ENCODE results near the gene GTF3C5.
A peak's percentile ranks its signal among the peaks of the same experiment; 100 is the strongest.
"Not testable (repeated sequence)": the region's sequence is repeated elsewhere in the genome, so short reads cannot be mapped to it uniquely, and the experiment has no call there.

GTF3C5 gene

DNA sequence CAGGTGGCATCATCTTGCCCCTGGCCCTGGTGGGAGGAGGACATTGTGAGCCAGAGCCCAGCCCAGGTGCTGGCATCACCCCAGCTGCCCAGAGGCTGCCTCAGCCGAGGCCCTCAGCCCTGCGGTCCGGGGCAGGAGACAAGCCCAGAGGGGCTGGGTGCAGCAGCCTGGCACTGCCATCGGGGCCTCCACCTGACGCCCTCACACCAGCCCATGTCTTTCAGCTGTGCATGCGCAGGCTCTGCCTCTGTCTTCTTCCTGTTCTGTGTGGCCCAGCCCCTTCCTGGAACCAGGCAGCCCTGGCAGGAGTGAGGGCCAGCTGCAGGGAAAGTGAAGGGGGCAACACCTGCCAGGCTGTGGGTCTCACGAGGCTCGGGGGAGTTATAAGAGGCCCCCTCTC lies 26.2 kb downstream of the GTF3C5 start:
- peak; percentile 10 to 21 for DNase-seq

DNA sequence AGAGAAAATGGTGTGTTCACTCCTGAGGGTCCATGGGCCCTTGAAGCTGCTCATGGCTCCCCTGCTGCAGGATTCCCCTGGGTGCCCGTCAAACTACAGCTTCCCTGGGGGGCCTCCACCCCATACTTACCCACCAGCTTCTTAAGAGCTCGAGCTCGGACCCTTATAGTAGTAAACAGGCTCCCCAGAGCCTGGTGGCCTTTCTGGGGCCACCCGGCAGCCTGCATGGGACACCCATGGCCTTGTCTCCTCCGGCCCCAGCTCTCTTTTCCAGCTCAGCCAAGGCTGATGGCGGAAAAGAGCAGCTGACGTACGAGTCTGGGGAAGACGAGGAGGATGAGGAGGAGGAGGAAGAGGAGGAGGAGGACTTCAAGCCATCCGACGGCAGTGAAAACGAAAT lies 26.8 kb downstream of the GTF3C5 start:
- no peak for DNase-seq

DNA sequence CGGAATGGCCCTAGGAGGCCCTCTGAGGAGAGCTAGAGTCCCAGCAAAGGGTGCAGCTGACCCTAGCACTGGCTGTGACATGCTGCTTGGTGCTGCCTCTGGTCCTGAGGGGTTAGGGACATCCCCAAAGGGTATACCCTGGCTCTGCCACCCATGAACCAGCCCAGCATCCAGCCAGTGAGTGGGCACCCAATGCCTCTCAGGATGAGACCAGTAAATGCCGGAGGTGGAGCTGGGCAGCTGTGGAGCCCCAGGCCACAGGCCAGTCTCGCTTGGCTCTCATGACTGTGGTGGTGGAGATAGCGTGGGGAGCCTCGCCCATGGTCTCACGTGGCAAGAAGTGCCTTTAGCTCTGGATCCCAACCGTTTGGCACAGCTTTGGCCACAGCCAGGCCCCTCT lies 27.3 kb downstream of the GTF3C5 start:
- DNase-seq = no peak

DNA sequence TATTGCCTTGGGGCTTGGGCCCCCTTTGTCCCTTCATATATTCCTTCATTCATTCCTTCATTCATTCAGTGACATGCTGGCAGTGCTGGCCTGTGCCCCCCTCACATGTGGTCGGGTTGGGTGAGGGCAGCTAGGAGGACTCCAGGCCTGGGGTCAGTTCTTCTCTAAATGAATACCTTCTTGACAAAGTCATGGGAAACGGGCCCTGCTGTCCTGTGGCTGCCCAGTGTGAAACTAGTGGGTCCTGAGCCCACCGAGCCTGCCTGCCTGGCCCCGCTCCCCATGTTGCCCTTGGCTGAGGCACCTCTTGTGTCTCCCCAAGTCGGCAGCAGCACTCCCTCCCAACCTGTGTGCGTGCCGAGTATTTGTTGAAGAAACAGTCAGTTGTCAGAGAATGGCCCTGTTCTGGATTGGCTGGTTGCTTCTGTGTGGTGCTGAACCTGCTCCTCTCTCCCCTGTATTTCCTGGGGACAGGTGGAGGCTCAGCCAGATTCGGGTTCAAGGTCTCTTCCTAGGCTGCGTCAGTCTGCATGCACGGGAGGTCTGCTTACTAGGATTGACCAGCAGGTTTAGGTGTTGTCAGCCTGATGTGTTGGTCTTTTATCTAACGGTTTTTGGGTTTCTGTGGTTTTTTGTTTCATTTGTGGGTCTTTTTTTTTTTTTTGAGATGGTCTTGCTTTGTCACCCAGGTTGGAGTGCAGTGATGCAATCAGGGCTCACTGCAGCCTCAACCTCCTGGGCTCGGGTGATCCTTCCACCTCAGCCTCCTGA lies 27.9 kb downstream of the GTF3C5 start:
- no peak for DNase-seq

DNA sequence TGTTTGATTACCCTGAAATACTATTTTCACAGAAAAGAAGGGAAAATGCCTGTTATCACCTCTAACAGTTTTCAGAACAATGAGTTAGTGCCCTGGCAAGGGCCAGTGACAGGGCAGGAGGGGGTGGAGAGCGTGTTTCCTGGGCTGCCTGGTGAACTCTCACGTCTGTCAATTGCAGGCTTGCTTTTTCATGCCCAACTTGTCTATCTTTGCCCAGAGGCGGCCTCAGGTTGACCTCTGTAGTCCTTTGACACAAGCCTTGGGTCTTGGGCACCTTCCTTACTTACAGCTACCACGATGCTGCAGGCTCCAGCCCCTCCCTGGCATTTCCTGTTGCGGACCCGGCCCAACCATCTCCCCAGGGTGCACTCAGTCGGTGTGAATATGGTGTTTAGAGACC lies 28.8 kb downstream of the GTF3C5 start:
- DNase-seq = no peak

DNA sequence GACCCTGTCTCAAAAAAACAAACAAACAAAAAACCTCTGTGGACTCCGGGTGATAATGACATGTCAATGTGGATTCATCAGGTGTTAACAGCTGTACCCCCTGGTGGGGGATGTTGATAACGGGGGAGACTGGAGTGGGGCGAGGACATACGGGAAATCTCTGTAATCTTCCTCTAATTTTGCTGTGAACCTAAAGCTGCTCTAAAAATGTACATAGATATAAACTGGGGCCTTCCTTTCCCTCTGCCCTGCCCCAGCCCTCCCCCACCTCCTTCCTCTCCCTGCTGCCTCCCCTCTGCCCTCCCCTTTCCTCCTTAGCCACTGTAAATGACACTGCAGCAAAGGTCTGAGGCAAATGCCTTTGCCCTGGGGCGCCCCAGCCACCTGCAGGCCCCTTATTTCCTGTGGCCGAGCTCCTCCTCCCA lies 29.6 kb downstream of the GTF3C5 start:
- DNase-seq = no peak

DNA sequence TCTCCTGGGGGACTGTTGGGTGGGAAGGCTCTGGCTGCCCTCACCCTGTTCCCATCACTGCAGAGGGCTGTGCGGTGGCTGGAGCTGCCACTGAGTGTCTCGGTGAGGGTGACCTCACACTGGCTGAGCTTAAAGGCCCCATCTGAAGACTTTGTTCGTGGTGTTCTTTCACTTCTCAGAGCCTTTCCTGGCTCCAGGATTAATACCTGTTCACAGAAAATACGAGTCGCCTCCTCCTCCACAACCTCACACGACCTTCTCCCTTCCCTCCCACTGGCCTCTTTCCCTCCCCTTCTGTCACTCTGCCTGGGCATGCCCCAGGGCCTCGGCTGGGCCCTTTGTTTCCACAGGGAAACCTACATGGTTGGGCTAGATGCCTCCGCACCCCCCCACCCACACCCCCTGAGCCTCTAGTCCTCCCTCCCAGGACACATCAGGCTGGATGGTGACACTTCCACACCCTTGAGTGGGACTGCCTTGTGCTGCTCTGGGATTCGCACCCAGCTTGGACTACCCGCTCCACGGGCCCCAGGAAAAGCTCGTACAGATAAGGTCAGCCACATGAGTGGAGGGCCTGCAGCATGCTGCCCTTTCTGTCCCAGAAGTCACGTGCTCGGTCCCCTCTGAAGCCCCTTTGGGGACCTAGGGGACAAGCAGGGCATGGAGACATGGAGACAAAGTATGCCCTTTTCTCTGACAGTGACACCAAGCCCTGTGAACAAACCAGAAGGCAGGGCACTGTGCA lies 30.4 kb downstream of the GTF3C5 start:
- DNase-seq = not testable (repeated sequence)

DNA sequence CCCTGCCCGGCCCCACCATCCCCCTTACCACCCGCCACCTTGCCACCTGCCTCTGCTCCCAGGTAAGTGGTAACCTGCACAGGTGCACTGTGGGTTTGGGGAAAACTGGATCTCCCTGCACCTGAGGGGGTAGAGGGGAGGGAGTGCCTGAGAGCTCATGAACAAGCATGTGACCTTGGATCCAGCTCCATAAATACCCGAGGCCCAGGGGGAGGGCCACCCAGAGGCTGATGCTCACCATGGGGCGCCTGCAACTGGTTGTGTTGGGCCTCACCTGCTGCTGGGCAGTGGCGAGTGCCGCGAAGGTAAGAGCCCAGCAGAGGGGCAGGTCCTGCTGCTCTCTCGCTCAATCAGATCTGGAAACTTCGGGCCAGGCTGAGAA lies 31.0 kb downstream of the GTF3C5 start, which contains the start of gene CEL:
CEL (plus strand) TSS at position 218 of the 382 bp plus-strand sequence; CDS start at position 240, 22 bp downstream.
- not testable (repeated sequence) for DNase-seq

DNA sequence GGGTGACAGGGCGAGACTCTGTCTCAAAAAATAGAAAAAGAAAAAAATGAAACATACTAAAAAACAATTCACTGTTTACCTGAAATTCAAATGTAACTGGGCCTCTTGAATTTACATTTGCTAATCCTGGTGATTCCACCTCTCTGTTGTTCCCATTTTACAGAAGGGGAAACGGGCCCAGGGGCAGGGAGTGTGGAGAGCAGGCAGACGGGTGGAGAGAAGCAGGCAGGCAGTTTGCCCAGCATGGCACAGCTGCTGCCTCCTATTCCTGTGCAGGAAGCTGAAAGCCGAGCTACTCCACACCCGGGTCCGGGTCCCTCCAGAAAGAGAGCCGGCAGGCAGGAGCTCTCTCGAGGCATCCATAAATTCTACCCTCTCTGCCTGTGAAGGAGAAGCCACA lies 31.8 kb downstream of the GTF3C5 start:
- DNase-seq = not testable (repeated sequence)

DNA sequence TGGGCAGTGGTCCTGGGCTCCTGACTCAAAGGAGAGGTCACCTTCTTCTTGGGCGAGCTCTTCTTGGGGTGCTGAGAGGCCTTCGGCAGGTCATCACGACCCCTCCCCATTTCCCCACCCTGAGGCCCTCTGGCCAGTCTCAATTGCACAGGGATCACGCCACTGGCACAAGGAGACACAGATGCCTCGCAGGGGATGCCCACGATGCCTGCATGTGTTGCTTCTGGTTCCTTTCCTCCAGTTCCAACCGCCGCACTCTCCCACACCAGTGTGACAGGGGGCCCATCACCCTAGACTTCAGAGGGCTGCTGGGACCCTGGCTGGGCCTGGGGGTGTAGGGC lies 32.3 kb downstream of the GTF3C5 start:
- DNase-seq = no peak

DNA sequence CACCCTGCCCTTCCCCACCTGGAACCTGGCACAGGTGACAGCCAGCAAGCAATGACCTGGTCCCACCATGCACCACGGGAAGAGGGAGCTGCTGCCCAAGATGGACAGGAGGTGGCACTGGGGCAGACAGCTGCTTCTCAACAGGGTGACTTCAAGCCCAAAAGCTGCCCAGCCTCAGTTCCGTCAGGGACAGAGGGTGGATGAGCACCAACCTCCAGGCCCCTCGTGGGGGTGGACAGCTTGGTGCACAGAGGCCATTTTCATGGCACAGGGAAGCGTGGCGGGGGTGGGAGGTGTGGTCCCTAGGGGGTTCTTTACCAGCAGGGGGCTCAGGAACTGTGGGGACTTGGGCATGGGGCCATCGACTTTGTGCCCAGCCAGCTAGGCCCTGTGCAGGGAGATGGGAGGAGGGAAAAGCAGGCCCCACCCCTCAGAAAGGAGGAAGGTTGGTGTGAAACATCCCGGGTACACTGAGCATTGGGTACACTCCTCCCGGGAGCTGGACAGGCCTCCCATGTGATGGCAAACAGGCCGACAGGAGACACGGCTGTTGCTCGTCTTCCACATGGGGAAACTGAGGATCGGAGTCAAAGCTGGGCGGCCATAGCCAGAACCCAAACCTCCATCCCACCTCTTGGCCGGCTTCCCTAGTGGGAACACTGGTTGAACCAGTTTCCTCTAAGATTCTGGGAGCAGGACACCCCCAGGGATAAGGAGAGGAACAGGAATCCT lies 32.9 kb downstream of the GTF3C5 start:
- DNase-seq = no peak

DNA sequence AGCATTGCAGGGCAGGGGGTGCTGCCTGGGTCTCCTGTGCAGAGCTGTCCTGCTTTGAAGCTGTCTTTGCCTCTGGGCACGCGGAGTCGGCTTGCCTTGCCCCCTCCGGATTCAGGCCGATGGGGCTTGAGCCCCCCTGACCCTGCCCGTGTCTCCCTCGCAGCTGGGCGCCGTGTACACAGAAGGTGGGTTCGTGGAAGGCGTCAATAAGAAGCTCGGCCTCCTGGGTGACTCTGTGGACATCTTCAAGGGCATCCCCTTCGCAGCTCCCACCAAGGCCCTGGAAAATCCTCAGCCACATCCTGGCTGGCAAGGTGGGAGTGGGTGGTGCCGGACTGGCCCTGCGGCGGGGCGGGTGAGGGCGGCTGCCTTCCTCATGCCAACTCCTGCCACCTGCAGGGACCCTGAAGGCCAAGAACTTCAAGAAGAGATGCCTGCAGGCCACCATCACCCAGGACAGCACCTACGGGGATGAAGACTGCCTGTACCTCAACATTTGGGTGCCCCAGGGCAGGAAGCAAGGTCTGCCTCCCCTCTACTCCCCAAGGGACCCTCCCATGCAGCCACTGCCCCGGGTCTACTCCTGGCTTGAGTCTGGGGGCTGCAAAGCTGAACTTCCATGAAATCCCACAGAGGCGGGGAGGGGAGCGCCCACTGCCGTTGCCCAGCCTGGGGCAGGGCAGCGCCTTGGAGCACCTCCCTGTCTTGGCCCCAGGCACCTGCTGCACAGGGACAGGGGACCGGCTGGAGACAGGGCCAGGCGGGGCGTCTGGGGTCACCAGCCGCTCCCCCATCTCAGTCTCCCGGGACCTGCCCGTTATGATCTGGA lies 33.7 kb downstream of the GTF3C5 start:
- DNase-seq = no peak

DNA sequence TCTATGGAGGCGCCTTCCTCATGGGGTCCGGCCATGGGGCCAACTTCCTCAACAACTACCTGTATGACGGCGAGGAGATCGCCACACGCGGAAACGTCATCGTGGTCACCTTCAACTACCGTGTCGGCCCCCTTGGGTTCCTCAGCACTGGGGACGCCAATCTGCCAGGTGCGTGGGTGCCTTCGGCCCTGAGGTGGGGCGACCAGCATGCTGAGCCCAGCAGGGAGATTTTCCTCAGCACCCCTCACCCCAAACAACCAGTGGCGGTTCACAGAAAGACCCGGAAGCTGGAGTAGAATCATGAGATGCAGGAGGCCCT lies 34.2 kb downstream of the GTF3C5 start:
- no peak for DNase-seq

DNA sequence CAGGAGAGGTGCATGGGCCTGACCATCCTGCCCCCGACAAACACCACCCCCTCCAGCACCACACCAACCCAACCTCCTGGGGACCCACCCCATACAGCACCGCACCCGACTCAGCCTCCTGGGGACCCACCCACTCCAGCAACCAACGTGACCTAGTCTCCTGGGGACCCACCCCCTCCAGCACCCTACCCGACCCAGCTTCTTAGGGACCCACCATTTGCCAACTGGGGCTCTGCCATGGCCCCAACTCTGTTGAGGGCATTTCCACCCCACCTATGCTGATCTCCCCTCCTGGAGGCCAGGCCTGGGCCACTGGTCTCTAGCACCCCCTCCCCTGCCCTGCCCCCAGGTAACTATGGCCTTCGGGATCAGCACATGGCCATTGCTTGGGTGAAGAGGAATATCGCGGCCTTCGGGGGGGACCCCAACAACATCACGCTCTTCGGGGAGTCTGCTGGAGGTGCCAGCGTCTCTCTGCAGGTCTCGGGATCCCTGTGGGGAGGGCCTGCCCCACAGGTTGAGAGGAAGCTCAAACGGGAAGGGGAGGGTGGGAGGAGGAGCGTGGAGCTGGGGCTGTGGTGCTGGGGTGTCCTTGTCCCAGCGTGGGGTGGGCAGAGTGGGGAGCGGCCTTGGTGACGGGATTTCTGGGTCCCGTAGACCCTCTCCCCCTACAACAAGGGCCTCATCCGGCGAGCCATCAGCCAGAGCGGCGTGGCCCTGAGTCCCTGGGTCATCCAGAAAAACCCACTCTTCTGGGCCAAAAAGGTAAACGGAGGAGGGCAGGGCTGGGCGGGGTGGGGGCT lies 35.6 kb downstream of the GTF3C5 start:
- DNase-seq = no peak

DNA sequence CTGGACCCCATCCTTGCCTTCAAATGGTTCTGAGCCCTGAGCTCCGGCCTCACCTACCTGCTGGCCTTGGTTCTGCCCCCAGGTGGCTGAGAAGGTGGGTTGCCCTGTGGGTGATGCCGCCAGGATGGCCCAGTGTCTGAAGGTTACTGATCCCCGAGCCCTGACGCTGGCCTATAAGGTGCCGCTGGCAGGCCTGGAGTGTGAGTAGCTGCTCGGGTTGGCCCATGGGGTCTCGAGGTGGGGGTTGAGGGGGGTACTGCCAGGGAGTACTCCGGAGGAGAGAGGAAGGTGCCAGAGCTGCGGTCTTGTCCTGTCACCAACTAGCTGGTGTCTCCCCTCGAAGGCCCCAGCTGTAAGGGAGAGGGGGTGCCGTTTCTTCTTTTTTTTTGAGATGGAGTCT lies 36.2 kb downstream of the GTF3C5 start:
- DNase-seq = no peak

DNA sequence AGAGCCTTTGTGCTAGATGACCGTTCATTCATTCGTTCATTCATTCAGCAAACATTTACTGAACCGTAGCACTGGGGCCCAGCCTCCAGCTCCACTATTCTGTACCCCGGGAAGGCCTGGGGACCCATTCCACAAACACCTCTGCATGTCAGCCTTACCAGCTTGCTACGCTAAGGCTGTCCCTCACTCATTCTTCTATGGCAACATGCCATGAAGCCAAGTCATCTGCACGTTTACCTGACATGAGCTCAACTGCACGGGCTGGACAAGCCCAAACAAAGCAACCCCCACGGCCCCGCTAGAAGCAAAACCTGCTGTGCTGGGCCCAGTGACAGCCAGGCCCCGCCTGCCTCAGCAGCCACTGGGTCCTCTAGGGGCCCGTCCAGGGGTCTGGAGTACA lies 37.0 kb downstream of the GTF3C5 start:
- DNase-seq = no peak

DNA sequence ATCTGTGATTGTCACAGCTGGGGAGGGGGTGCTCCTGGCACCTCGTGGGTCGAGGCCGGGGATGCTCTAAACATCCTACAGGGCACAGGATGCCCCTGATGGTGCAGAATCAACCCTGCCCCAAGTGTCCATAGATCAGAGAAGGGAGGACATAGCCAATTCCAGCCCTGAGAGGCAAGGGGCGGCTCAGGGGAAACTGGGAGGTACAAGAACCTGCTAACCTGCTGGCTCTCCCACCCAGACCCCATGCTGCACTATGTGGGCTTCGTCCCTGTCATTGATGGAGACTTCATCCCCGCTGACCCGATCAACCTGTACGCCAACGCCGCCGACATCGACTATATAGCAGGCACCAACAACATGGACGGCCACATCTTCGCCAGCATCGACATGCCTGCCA lies 37.6 kb downstream of the GTF3C5 start:
- not testable (repeated sequence) for DNase-seq

DNA sequence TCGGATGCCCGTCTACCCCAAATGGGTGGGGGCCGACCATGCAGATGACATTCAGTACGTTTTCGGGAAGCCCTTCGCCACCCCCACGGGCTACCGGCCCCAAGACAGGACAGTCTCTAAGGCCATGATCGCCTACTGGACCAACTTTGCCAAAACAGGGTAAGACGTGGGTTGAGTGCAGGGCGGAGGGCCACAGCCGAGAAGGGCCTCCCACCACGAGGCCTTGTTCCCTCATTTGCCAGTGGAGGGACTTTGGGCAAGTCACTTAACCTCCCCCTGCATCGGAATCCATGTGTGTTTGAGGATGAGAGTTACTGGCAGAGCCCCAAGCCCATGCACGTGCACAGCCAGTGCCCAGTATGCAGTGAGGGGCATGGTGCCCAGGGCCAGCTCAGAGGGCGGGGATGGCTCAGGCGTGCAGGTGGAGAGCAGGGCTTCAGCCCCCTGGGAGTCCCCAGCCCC lies 39.7 kb downstream of the GTF3C5 start:
- not testable (repeated sequence) for DNase-seq

DNA sequence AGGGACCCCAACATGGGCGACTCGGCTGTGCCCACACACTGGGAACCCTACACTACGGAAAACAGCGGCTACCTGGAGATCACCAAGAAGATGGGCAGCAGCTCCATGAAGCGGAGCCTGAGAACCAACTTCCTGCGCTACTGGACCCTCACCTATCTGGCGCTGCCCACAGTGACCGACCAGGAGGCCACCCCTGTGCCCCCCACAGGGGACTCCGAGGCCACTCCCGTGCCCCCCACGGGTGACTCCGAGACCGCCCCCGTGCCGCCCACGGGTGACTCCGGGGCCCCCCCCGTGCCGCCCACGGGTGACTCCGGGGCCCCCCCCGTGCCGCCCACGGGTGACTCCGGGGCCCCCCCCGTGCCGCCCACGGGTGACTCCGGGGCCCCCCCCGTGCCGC lies 40.2 kb downstream of the GTF3C5 start:
- not testable (repeated sequence) for DNase-seq

DNA sequence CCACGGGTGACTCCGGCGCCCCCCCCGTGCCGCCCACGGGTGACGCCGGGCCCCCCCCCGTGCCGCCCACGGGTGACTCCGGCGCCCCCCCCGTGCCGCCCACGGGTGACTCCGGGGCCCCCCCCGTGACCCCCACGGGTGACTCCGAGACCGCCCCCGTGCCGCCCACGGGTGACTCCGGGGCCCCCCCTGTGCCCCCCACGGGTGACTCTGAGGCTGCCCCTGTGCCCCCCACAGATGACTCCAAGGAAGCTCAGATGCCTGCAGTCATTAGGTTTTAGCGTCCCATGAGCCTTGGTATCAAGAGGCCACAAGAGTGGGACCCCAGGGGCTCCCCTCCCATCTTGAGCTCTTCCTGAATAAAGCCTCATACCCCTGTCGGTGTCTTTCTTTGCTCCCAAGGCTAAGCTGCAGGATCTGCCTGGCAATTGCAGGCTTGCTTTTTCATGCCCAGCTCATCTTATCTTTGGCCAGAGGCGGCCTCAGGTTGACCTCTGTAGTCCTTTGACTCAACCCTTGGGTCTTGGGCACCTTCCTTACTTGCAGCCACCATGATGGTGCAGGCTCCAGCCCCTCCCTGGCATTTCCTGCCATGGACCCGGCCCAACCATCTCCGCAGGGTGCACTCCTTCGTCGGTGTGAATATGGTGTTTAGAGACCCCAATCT lies 40.8 kb downstream of the GTF3C5 start:
- no peak for DNase-seq

DNA sequence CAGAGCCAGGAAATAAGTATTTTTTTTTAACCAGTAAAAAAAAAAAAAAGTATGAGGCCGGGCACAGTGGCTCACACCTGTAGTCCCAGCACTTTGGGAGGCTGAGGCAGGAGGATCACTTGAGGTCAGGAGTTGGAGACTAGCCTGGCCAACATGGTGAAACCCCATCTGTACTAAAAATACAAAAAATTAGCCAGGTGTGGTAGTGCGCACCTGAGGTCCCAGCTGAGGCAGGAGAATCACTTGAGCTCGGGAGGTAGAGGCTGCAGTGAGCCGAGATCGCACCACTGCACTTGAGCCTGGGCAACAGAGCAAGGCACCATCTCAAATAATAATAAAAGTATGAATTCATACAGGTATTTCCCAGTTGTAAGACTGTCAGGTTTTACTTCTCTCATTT lies 41.4 kb downstream of the GTF3C5 start:
- not testable (repeated sequence) for DNase-seq

Data from CD4-positive, alpha-beta T cell treated with Interferon alpha-2 for 1 hour (primary cell).